Measurements from ENCODE around the gene INTS11.
A peak's percentile ranks its signal among the peaks of the same experiment; 100 is the strongest.

Gene INTS11

GRCh38 chr1:1312450-1313314, 11.8 kb downstream of the INTS11 start:
- no peak for DNase-seq (ENCODE audit: low read depth)

- DNase-seq (ENCODE audit: low read depth): no peak
Measured at GRCh38 chr1:1311107-1312104, 13.1 kb downstream of the INTS11 start.

- no peak for DNase-seq (ENCODE audit: low read depth)
Measured at GRCh38 chr1:1310476-1311053, 13.9 kb downstream of the INTS11 start.

GRCh38 chr1:1310109-1310385, 14.4 kb downstream of the INTS11 start:
- DNase-seq (ENCODE audit: low read depth): no peak

- no peak for DNase-seq (ENCODE audit: low read depth)
Measured at GRCh38 chr1:1309251-1310108, 15.0 kb downstream of the INTS11 start.

GRCh38 chr1:1308756-1309250, 15.7 kb downstream of the INTS11 start:
- no peak for DNase-seq (ENCODE audit: low read depth)

GRCh38 chr1:1307923-1308755, 16.3 kb downstream of the INTS11 start, which contains the start of the genes ACAP3 and PUSL1:
TSS of gene ACAP3 (minus strand) at chr1:1307930. CDS start at chr1:1307815, 115 bp downstream.
TSS of gene PUSL1 (plus strand) at chr1:1308597. CDS start at chr1:1308644, 47 bp downstream.
- peak; percentile 85 for DNase-seq (ENCODE audit: low read depth)

GRCh38 chr1:1307261-1307922, 17.1 kb downstream of the INTS11 start:
- DNase-seq (ENCODE audit: low read depth): no peak

- no peak for DNase-seq (ENCODE audit: low read depth)
Measured at GRCh38 chr1:1306661-1307260, 17.7 kb downstream of the INTS11 start.

- DNase-seq (ENCODE audit: low read depth): no peak
Measured at GRCh38 chr1:1306070-1306660, 18.3 kb downstream of the INTS11 start.

- peak; percentile 68 for DNase-seq (ENCODE audit: low read depth)
Measured at GRCh38 chr1:1305300-1306069, 19.0 kb downstream of the INTS11 start.

- DNase-seq (ENCODE audit: low read depth): no peak
Measured at GRCh38 chr1:1304331-1305299, 19.8 kb downstream of the INTS11 start.

- DNase-seq (ENCODE audit: low read depth): no peak
Measured at GRCh38 chr1:1303736-1304135, 20.7 kb downstream of the INTS11 start.

GRCh38 chr1:1302951-1303509, 21.4 kb downstream of the INTS11 start:
- DNase-seq (ENCODE audit: low read depth): no peak

- DNase-seq (ENCODE audit: low read depth): no peak
Measured at GRCh38 chr1:1302006-1302430, 22.4 kb downstream of the INTS11 start.

GRCh38 chr1:1300352-1300739, 24.1 kb downstream of the INTS11 start:
- DNase-seq (ENCODE audit: low read depth): no peak
